ENCODE results near the gene MYLIP. TPM values are rescaled to one million over a fixed set of nuclear protein-coding genes. Genes with fewer than 3 reads are reported as not detected.

MYLIP gene
- total and polyA plus RNA-seq, 10 donors, result 12.5 to 66.8 (median 42.6) TPM

DNA sequence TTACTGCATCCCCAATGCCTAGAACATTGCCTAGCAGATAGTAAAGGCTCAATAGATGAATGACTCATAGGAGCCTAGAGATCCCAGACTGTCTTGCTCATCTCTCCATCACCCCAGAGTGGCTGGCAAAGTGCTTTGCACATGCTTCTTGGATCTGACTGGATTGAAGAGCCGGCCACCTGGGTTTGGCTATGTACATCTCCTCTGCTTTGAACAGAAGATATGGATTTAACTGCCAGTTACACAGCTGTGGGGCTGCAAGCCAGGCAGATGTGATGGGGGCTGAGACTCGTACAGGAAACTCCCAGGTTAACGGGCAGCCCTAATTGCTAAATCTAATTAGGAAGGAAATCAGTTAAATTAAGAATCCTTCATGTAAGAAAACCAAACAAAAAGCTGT, 28.6 kb downstream of the MYLIP start:
- no peak overlapping the region for H3K4me3 ChIP-seq
- no peaks in the 10 kb centered on the region for H3K27me3 ChIP-seq (replicated peaks in 1 of 7)
- H3K9me3 ChIP-seq, result peaks cover 0 to 19% (median 11%) of the 10 kb centered on the region in 8 donors
- H3K36me3 ChIP-seq, result peaks cover 0 to 41% (median 3%) of the 10 kb centered on the region in 6 donors
- 50 to 75% (median 57%) methylated on average over 3 of the region's 3 CpGs for WGBS, 5 donors
- TF ChIP-seq POLR2A (IDR thresholded peaks at IDR 0.05) (no peak), POLR2AphosphoS5 (IDR thresholded peaks at IDR 0.05) (no peak)
- TF ChIP-seq, protein P1, sequence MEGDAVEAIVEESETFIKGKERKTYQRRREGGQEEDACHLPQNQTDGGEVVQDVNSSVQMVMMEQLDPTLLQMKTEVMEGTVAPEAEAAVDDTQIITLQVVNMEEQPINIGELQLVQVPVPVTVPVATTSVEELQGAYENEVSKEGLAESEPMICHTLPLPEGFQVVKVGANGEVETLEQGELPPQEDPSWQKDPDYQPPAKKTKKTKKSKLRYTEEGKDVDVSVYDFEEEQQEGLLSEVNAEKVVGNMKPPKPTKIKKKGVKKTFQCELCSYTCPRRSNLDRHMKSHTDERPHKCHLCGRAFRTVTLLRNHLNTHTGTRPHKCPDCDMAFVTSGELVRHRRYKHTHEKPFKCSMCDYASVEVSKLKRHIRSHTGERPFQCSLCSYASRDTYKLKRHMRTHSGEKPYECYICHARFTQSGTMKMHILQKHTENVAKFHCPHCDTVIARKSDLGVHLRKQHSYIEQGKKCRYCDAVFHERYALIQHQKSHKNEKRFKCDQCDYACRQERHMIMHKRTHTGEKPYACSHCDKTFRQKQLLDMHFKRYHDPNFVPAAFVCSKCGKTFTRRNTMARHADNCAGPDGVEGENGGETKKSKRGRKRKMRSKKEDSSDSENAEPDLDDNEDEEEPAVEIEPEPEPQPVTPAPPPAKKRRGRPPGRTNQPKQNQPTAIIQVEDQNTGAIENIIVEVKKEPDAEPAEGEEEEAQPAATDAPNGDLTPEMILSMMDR (IDR thresholded peaks at IDR 0.05 in 8 of 11, conservative IDR thresholded peaks at IDR 0.05 in 3 of 11), result no peak
- no peak for DNase-seq
- H3K27ac ChIP-seq, result no peak overlapping the region
- peaks cover 0 to 7% (median 0%) of the 10 kb centered on the region in 6 donors for H3K4me1 ChIP-seq
- intact Hi-C loops (cut with DNase I; ENCODE audit: low total_unique reads), result no loop called here

DNA sequence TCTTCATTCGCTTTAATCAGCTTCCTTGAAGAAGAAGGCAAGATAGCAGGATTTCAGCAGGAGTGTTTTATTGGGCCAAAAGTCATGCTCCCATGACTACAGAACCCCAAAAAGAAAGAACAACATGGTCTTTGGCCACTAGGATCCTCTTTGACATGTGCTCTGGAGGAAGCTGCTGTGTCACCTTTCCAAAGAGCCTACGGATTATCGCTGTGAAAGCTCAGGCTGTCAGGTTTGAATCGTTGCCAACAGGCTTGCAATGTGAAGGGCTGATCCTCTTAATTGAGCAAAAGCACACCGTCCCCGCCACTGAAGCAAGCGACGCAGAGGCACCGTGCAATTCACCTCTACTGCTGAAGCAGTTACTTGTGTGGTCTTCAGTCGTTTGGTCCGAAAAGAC, 29.0 kb downstream of the MYLIP start:
- no peak overlapping the region for H3K27ac ChIP-seq
- intact Hi-C loops (cut with DNase I; ENCODE audit: low total_unique reads), result no loop called here
- DNase-seq, result no peak
- TF ChIP-seq POLR2A (IDR thresholded peaks at IDR 0.05), result no peak
- TF ChIP-seq, protein P1 (IDR thresholded peaks at IDR 0.05 in 8 of 11, conservative IDR thresholded peaks at IDR 0.05 in 3 of 11), result no peak
- no peak for TF ChIP-seq POLR2AphosphoS5 (IDR thresholded peaks at IDR 0.05)
- H3K27me3 ChIP-seq (replicated peaks in 1 of 7), result no peaks in the 10 kb centered on the region
- 49 to 85% (median 62%) methylated on average over 11 of the region's 11 CpGs for WGBS, 5 donors
- H3K4me1 ChIP-seq, result peaks cover 0 to 7% (median 0%) of the 10 kb centered on the region in 6 donors
- peaks cover 0 to 19% (median 11%) of the 10 kb centered on the region in 8 donors for H3K9me3 ChIP-seq
- H3K36me3 ChIP-seq, result peaks cover 0 to 37% (median 3%) of the 10 kb centered on the region in 6 donors
- H3K4me3 ChIP-seq, result no peak overlapping the region

DNA sequence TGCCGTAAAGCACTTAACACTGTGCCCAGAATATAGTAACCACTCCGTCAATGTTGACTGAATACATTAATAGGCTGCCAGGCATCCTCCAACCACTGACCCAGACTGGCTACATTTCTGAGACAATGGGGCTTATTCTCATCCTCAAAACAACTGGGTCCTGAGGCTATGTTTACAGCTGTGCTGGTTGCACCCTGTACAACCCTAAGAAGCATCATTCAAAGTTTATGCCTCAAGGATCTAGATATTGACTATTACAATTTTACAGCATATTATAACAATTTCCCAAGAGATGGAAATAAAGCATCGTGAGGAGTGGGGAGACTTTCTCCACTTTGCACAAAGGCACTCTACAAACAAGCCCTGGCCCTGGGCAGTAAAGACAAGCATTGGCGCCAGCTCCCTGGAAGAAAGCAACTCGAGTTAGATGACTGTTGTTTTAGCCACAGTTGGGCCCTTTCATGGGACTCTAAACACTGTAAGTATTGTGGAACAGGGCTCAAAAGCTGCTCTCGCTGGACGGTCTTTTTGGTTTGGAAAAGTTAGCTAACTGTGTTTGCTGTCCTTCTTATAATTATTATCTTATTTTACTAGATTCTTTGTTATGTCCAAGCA, 30.2 kb downstream of the MYLIP start:
- Histone ChIP-seq H3K9me3 (peaks cover 0 to 19% (median 11%) of the 10 kb centered on the region in 8 donors), H3K27ac (no peak overlapping the region), H3K4me1 (peaks cover 0 to 7% (median 0%) of the 10 kb centered on the region in 6 donors), H3K36me3 (peaks cover 0 to 25% (median 3%) of the 10 kb centered on the region in 6 donors), H3K4me3 (no peak overlapping the region), H3K27me3 (replicated peaks in 1 of 7) (no peaks in the 10 kb centered on the region)
- DNase-seq, result no peak
- TF ChIP-seq, protein P1 (IDR thresholded peaks at IDR 0.05 in 8 of 11, conservative IDR thresholded peaks at IDR 0.05 in 3 of 11), result no peak
- TF ChIP-seq POLR2A (IDR thresholded peaks at IDR 0.05), result no peak
- no peak for TF ChIP-seq POLR2AphosphoS5 (IDR thresholded peaks at IDR 0.05)
- intact Hi-C loops (cut with DNase I; ENCODE audit: low total_unique reads), result no loop called here
- 83 to 94% (median 89%) methylated on average over 7 of the region's 7 CpGs for WGBS, 5 donors

DNA sequence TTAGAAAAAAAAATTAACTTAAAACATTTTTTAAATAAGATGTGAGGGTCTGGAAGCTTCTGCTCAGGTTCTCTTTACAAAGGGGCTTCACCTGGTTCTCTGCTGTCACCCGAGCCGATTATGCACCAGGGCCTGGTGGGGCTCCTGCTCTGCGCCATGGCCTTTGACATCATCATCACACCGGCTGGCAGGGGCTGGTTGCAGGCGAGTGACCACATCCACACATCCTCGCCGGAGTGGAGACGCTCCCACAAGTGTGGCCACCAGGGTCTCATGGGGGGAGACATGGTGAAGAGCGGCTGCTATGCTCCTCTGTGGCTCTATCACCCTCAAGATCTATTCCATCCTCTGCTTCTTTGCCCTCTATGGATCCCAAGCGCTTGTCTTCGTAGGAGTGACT, 31.9 kb downstream of the MYLIP start:
- Histone ChIP-seq H3K4me3 (no peak overlapping the region), H3K9me3 (peaks cover 0 to 8% (median 4%) of the 10 kb centered on the region in 8 donors), H3K4me1 (peaks cover 0 to 7% (median 0%) of the 10 kb centered on the region in 6 donors), H3K27me3 (replicated peaks in 1 of 7) (no peaks in the 10 kb centered on the region), H3K27ac (no peak overlapping the region), H3K36me3 (peaks cover 0 to 8% (median 3%) of the 10 kb centered on the region in 6 donors)
- 94 to 97% (median 95%) methylated on average over 9 to 11 of the region's 11 CpGs for WGBS, 5 donors
- intact Hi-C loops (cut with DNase I; ENCODE audit: low total_unique reads), result no loop called here
- no peak for TF ChIP-seq POLR2A (IDR thresholded peaks at IDR 0.05)
- no peak for DNase-seq
